NCI-H510A treated with DMSO at 0.1 percent for 48 hours (cell line): ENCODE data around the gene NT5C1B.
A peak's percentile ranks its signal among the peaks of the same experiment; 100 is the strongest.

ENCODE experiments used
- DNase-seq: peaks from one replicate; lab custom pipeline; 2025; lab: John Stamatoyannopoulos, UW

Gene NT5C1B

GRCh38 chr2:18551169-18551568 lies 38.2 kb downstream of the NT5C1B start:
- peak; percentile 58 for DNase-seq

- no peak for DNase-seq
These were observed 38.9 kb downstream of the NT5C1B start for GRCh38 chr2:18550433-18550832.

GRCh38 chr2:18549083-18549482 lies 40.3 kb downstream of the NT5C1B start:
- no peak for DNase-seq

GRCh38 chr2:18548621-18549020 lies 40.7 kb downstream of the NT5C1B start:
- no peak for DNase-seq

GRCh38 chr2:18546567-18546966 lies 42.8 kb downstream of the NT5C1B start:
- peak; percentile 98 for DNase-seq

GRCh38 chr2:18545384-18545783 lies 44.0 kb downstream of the NT5C1B start:
- DNase-seq, result peak; percentile 53

GRCh38 chr2:18544171-18544570 lies 45.2 kb downstream of the NT5C1B start:
- peak; percentile 54 for DNase-seq

- DNase-seq, result no peak
These were observed 48.5 kb downstream of the NT5C1B start for GRCh38 chr2:18540872-18541271.

- DNase-seq, result no peak
These were observed 52.7 kb downstream of the NT5C1B start for GRCh38 chr2:18536697-18537096.

- peak; percentile 63 for DNase-seq
These were observed 53.3 kb downstream of the NT5C1B start for GRCh38 chr2:18536100-18536499.

GRCh38 chr2:18531194-18531593 lies 58.2 kb downstream of the NT5C1B start:
- no peak for DNase-seq

- DNase-seq, result no peak
These were observed 61.5 kb downstream of the NT5C1B start for GRCh38 chr2:18527822-18528221.

GRCh38 chr2:18527326-18527725 lies 62.0 kb downstream of the NT5C1B start:
- DNase-seq, result no peak

GRCh38 chr2:18526429-18526828 lies 62.9 kb downstream of the NT5C1B start:
- DNase-seq, result no peak

- DNase-seq, result no peak
These were observed 63.5 kb downstream of the NT5C1B start for GRCh38 chr2:18525852-18526251.

- DNase-seq, result no peak
These were observed 64.1 kb downstream of the NT5C1B start for GRCh38 chr2:18525236-18525635.

GRCh38 chr2:18522484-18523146 lies 66.8 kb downstream of the NT5C1B start:
- peak; percentile 21 for DNase-seq

- peak; percentile 97 for DNase-seq
These were observed 68.6 kb downstream of the NT5C1B start for GRCh38 chr2:18520451-18521425.

- no peak for DNase-seq
These were observed 69.4 kb downstream of the NT5C1B start for GRCh38 chr2:18519914-18520450.

- no peak for DNase-seq
These were observed 71.0 kb downstream of the NT5C1B start for GRCh38 chr2:18518116-18519111.

- no peak for DNase-seq
These were observed 72.0 kb downstream of the NT5C1B start for GRCh38 chr2:18517386-18517785.

GRCh38 chr2:18516112-18516511 lies 73.3 kb downstream of the NT5C1B start:
- no peak for DNase-seq
